Activated naive CD8-positive, alpha-beta T cell treated with anti-CD3 and anti-CD28 coated beads, Interleukin-2, amount 10 ng/mL, durations not matched to agents 7 days and 5 days (primary cell): Measurements from ENCODE around the gene ZNF850. TPM values are rescaled to one million over a fixed set of nuclear protein-coding genes. Genes with fewer than 3 reads are reported as not detected.
"Not testable (repeated sequence)": the region's sequence is repeated elsewhere in the genome, so short reads cannot be mapped to it uniquely, and the experiment has no call there.

Experiments used
- ATAC-seq: fragments of 150-1000 bp; cut with Tn5 transposase; one replicate; pipeline ENCODE4 v1.10.0; 2021; ENCODE audit warnings: low read depth, moderate library complexity
- POLR2A ChIA-PET: fragments of 350-600 bp; sonication (Branson Sonifier 250); formaldehyde crosslinking; loops from one replicate; lab custom pipeline; 2021; ENCODE audit warnings: antibody characterized with exemption; lab: Charles Lee
- DNase-seq: peaks from one replicate; pipeline ENCODE4 v3.0.0; 2021
- H3K27ac Mint-ChIP-seq: one replicate; pipeline ENCODE4 v1.8.0; 2022; ENCODE audit warnings: mild to moderate bottlenecking, mixed read lengths
- H3K27me3 Mint-ChIP-seq: one replicate; pipeline ENCODE4 v1.8.0; 2022; ENCODE audit warnings: mild to moderate bottlenecking, moderate library complexity, mixed read lengths
- H3K36me3 Mint-ChIP-seq: one replicate; pipeline ENCODE4 v1.8.0; 2021; ENCODE audit warnings: mild to moderate bottlenecking, mixed read lengths
- H3K4me1 Mint-ChIP-seq: one replicate; pipeline ENCODE4 v1.8.0; 2021; ENCODE audit warnings: mixed read lengths
- H3K4me3 Mint-ChIP-seq: one replicate; pipeline ENCODE4 v1.8.0; 2022; ENCODE audit warnings: mild to moderate bottlenecking, moderate library complexity, mixed read lengths
- H3K9me3 Mint-ChIP-seq: one replicate; pipeline ENCODE4 v1.8.0; 2021; ENCODE audit warnings: mixed read lengths
- total RNA-seq, 2 experiments: library from RNA; stranded (reverse); gene quantifications; one replicate each; pipeline ENCODE4 v1.2.3, GENCODE V29; 2021

ZNF850 gene
- total RNA-seq, 2 experiments from 2014 or later: 16.9 to 17.6 TPM

DNA sequence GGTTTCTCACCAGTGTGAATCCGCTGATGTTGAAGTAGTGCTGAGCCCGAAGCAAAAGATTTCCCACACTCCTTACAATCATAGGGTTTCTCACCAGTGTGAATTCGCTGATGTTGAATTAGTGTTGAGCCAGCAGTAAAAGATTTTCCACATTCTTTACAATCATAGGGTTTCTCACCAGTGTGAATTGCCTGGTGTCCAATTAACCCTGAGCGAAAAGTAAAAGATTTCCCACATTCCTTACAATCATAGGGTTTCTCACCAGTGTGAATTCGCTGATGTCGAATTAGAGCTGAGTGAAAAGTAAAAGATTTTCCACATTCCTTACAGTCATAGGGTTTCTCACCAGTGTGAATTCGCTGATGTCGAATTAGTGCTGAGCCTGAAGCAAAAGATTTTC lies 23.0 kb downstream of the ZNF850 start:
- ATAC-seq, H3K27ac Mint-ChIP-seq, POLR2A ChIA-PET, DNase-seq, H3K27me3 Mint-ChIP-seq, H3K4me3 Mint-ChIP-seq, H3K4me1 Mint-ChIP-seq: not testable (repeated sequence)
- H3K9me3 Mint-ChIP-seq: peaks cover 41% of the 10 kb centered on the region
- peaks cover 97% of the 10 kb centered on the region for H3K36me3 Mint-ChIP-seq

DNA sequence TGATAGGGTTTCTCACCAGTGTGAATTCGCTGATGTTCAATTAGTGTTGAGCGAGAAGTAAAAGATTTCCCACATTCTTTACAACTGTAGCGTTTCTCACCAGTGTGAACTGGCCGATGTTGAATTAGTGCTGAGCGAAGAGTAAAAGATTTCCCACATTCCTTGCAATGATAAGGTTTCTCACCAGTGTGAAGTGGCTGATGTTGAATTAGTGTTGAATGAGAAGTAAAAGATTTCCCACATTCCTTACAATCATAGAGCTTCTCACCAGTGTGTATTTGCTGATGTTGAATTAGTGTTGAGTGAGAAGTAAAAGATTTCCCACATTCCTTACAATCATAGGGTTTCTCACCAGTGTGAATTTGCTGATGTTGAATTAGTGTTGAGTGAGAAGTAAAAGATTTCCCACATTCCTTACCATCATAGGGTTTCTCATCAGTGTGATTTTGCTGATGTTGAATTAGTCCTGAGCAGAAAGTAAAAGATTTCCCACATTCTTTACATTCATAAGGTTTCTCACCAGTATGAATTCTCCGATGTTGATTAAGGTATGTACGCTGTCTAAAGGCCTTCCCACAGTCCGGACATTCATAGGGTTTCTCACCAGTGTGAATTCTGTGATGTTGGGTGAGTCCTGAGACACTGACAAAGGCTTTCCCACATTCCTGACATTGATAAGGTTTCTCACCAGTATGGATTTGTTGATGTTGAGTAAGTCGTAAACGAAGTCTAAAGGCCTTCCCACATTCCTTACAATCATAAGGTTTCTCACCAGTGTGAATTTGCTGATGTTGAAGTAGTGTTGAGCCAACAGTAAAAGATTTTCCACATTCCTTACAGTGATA lies 24.0 kb downstream of the ZNF850 start:
- no peaks in the 10 kb centered on the region for H3K4me1 Mint-ChIP-seq
- H3K27me3 Mint-ChIP-seq: no peaks in the 10 kb centered on the region
- ATAC-seq (no peak), DNase-seq (no peak)
- POLR2A ChIA-PET: no interaction called here
- no peak overlapping the region for H3K4me3 Mint-ChIP-seq
- H3K36me3 Mint-ChIP-seq: peaks cover 93% of the 10 kb centered on the region
- H3K9me3 Mint-ChIP-seq: peaks cover 41% of the 10 kb centered on the region
- no peak overlapping the region for H3K27ac Mint-ChIP-seq

DNA sequence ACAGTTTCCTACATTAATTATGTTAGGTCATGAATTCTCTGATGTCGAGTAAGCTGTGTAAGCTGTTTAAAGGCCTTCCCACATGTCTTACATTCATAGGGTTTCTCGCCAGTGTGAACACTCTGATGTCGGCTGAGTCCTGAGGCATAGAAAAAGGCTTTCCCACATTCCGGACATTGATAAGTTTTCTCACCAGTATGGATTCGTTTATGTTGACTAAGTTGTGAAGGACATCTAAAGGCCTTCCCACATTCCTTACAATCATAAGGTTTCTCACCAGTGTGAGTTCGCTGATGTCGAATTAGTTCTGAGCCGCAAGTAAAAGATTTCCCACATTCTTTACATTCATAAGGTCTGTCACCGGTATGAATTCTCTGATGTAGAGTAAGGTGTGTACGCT lies 24.9 kb downstream of the ZNF850 start:
- Mint-ChIP-seq H3K36me3 (peaks cover 94% of the 10 kb centered on the region), H3K27me3 (no peaks in the 10 kb centered on the region), H3K4me1 (no peaks in the 10 kb centered on the region), H3K27ac (no peak overlapping the region), H3K4me3 (no peak overlapping the region), H3K9me3 (peaks cover 41% of the 10 kb centered on the region)
- ATAC-seq: no peak
- POLR2A ChIA-PET: no interaction called here
- DNase-seq: no peak

DNA sequence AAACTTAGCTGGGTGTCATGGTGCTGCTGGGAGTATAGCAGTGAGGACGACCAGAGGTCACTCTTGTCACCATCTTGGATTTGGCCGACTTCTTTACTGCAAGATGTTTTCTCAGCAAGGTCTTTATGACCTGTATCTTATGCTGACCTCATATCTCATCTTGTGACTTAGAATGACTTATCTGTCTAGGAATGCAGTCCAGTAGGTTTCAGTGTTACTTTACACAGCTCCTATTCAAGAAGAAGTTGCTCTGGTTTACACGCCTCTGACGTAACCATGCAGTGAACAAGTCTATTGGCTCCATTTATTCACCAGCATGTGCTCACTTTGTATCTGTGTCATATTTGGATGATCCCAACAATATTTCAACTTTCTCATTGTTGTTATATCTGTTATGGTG lies 26.7 kb downstream of the ZNF850 start:
- Mint-ChIP-seq H3K27me3 (no peaks in the 10 kb centered on the region), H3K4me1 (no peaks in the 10 kb centered on the region), H3K27ac (no peak overlapping the region), H3K4me3 (no peak overlapping the region), H3K9me3 (peaks cover 36% of the 10 kb centered on the region), H3K36me3 (peaks cover 80% of the 10 kb centered on the region)
- DNase-seq (no peak), ATAC-seq (no peak)
- POLR2A ChIA-PET: no interaction called here

DNA sequence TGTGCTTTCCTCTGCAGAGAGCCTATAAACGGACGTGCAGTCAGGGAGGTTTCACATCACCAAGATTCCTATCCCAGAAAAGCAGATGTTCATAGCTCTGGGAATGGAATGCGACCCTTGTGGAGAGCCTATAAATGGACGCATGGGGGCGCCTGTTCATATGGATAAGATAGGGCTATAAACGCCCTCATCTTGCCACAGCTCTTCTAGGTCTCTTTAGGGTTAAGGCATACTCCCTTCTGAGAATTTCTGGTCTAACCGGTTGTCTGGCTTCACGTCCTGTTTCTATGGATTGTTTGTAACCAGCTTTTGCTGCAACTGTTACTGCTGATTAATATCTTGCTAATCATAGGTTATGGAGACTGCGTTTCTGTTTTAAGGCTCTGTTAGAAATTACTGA lies 36.4 kb downstream of the ZNF850 start:
- H3K27me3 Mint-ChIP-seq, H3K27ac Mint-ChIP-seq, H3K4me1 Mint-ChIP-seq, ATAC-seq, POLR2A ChIA-PET, DNase-seq, H3K4me3 Mint-ChIP-seq: not testable (repeated sequence)
- H3K36me3 Mint-ChIP-seq: peaks cover 52% of the 10 kb centered on the region
- peaks cover 48% of the 10 kb centered on the region for H3K9me3 Mint-ChIP-seq

DNA sequence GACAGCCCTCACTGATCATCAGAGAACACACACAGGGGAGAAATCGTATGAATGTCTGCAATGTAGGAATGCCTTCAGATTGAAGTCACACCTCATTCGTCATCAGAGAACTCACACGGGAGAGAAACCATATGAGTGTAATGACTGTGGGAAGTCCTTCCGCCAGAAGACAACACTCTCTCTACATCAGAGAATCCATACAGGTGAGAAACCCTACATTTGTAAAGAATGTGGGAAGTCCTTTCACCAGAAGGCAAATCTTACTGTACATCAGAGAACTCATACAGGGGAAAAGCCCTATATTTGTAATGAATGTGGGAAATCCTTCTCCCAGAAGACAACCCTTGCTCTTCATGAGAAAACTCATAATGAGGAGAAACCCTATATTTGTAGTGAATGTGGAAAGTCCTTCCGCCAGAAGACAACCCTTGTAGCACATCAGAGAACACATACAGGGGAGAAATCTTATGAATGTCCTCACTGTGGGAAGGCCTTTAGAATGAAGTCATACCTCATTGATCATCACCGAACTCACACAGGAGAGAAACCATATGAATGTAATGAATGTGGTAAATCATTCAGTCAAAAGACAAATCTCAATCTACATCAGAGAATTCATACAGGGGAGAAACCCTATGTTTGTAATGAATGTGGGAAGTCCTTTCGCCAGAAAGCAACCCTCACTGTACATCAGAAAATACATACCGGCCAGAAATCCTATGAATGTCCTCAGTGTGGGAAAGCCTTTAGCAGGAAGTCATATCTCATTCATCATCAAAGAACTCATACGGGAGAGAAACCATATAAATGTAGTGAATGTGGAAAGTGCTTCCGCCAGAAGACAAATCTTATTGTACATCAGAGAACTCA lies 52.7 kb downstream of the ZNF850 start:
- H3K27ac Mint-ChIP-seq: no peak overlapping the region
- no peaks in the 10 kb centered on the region for H3K4me1 Mint-ChIP-seq
- DNase-seq: no peak
- H3K9me3 Mint-ChIP-seq: peaks cover 37% of the 10 kb centered on the region
- peaks cover 61% of the 10 kb centered on the region for H3K36me3 Mint-ChIP-seq
- H3K27me3 Mint-ChIP-seq: no peaks in the 10 kb centered on the region
- no peak overlapping the region for H3K4me3 Mint-ChIP-seq
- ATAC-seq: no peak
- POLR2A ChIA-PET: no interaction called here

DNA sequence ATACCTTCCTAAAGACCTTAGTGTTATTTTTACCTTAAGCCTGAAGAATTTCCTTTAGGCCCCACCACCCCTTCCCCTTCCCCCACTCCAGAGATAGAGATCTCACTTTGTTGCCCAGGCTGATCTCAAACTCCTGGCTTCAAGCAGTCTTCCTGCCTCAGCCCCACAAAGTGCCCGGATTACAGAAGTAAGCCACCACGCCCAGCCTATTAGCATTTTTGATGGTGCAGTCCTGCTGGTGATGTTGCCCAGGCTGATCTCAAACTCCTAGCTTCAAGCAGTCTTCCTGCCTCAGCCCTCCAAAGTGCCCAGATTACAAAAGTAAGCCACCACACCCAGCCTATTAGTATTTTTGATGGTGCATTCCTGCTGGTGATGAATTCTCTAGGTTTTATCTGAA lies 63.2 kb downstream of the ZNF850 start:
- DNase-seq (no peak), ATAC-seq (no peak)
- Mint-ChIP-seq H3K4me1 (no peaks in the 10 kb centered on the region), H3K9me3 (peaks cover 38% of the 10 kb centered on the region), H3K27me3 (no peaks in the 10 kb centered on the region), H3K27ac (no peak overlapping the region), H3K4me3 (no peak overlapping the region), H3K36me3 (peaks cover 93% of the 10 kb centered on the region)
- POLR2A ChIA-PET: no interaction called here

DNA sequence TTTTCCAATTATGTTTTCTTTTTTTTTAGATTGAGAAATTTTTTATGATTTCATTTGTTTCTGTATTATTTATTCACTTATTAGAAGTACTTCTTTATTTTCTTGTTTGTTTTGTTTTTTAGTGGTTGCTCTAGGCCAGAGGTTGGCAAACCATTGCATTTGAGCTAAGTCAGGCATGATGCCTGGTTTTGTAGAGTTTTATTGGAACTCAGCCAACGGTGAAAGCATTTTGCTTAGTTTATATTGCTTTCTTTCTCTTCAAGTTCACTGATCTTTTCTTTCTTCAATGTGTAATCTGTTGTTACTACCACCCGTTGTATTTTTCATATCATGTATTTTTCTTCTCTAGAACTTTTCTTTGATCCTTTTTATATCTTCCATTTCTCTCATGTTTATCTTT lies 65.5 kb downstream of the ZNF850 start:
- POLR2A ChIA-PET: interaction anchor here (0.7 kb wide), 1 partner anchor 218 kb away, joined by 4 read pairs; the partner anchor contains the start of gene ZNF566
- no peaks in the 10 kb centered on the region for H3K4me1 Mint-ChIP-seq
- no peak overlapping the region for H3K4me3 Mint-ChIP-seq
- no peak for DNase-seq
- H3K9me3 Mint-ChIP-seq: peaks cover 35% of the 10 kb centered on the region
- H3K27me3 Mint-ChIP-seq: no peaks in the 10 kb centered on the region
- no peak for ATAC-seq
- no peak overlapping the region for H3K27ac Mint-ChIP-seq
- peaks cover 83% of the 10 kb centered on the region for H3K36me3 Mint-ChIP-seq

DNA sequence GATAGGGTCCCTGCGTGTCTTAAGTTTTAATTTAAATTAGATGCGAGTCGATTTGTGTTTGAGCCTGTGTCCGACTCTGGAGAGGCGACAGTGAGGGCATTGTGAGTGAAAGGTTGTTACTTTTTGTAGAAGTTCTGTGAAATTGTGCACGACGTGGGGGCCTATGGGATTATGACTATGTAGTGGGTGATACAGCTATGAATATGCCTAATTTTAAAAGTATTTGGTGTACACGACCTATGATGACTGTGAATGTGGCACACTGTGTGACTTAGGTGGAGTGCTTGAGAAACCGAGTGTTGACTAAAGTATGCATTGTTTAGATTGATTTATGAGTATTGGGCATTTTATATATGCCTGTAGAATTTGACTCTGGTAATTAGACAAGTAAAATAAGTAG lies 84.5 kb downstream of the ZNF850 start:
- Mint-ChIP-seq H3K27ac (peak overlapping the region; percentile 94), H3K9me3 (peaks cover 17% of the 10 kb centered on the region), H3K4me3 (peak overlapping the region; percentile 99), H3K27me3 (no peaks in the 10 kb centered on the region), H3K4me1 (peaks cover 20% of the 10 kb centered on the region), H3K36me3 (peaks cover 64% of the 10 kb centered on the region)
- POLR2A ChIA-PET: interaction anchor here (0.6 to 2.3 kb wide), 5 partner anchors 22 to 198 kb away, joined by 3 to 10 read pairs (median 4); partner anchors contain the start of genes ZNF345, ZNF382, ZNF461 and ZNF566
- ATAC-seq (no peak), DNase-seq (no peak)

DNA sequence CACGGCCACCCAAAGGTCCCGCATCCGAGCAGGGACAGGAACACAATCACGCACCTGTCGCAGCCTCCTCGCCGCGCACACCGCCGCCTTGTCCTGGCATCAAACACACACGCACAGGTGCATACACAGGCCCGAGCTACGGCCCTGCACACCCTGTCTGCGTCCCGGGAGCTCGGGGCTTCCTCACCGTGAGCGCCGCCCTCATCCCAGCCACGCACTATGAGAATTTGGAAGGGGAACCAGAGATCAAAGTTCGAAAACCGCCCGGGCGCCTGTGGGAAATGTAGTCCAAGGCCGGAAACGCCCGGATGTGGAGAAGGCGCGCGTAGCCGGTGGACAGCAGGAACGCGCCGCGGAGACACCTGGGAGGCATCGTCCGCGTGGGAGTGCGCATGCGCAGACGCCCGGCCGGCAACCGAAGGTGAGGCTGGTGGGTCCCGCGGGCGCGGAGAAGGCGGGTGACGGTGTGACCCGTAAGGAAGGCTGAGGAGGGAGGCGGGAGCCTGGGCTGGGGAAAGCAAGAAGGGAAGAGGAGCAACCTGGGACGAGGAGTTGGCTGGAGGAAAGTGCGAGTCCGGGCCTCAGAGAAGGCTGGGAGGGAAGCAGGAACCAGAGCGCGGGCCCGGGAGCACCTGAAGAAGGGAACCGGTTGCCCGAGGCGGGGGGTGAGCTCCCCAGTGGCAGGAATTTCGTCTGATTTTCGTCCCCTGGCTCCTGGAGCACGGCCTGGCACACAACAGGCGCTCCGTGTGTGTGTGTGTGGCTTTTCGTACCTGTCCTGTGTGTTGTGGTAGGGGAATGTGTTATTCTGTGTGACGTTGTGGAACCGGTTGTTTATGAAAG lies 85.2 kb downstream of the ZNF850 start, which contains the start of gene ZNF567:
ZNF567 (plus strand) TSS at position 399 of the 843 bp plus-strand sequence. CDS start 7,256 bp downstream, outside the sequence.
- ATAC-seq: peak; percentile 90
- Mint-ChIP-seq H3K4me3 (peak within 1 kb of the TSS; percentile 99), H3K36me3 (peaks cover 61% of the 10 kb centered on the region), H3K4me1 (peaks cover 20% of the 10 kb centered on the region), H3K9me3 (peaks cover 19% of the 10 kb centered on the region), H3K27ac (peak within 1 kb of the TSS; percentile 94), H3K27me3 (no peaks in the 10 kb centered on the region)
- peak; percentile 98 for DNase-seq
- POLR2A ChIA-PET: interaction anchor here (0.7 to 2.3 kb wide), 6 partner anchors 21 to 473 kb away, joined by 3 to 10 read pairs (median 4); partner anchors contain the start of genes ZNF146, ZNF345, ZNF382 and ZNF461

DNA sequence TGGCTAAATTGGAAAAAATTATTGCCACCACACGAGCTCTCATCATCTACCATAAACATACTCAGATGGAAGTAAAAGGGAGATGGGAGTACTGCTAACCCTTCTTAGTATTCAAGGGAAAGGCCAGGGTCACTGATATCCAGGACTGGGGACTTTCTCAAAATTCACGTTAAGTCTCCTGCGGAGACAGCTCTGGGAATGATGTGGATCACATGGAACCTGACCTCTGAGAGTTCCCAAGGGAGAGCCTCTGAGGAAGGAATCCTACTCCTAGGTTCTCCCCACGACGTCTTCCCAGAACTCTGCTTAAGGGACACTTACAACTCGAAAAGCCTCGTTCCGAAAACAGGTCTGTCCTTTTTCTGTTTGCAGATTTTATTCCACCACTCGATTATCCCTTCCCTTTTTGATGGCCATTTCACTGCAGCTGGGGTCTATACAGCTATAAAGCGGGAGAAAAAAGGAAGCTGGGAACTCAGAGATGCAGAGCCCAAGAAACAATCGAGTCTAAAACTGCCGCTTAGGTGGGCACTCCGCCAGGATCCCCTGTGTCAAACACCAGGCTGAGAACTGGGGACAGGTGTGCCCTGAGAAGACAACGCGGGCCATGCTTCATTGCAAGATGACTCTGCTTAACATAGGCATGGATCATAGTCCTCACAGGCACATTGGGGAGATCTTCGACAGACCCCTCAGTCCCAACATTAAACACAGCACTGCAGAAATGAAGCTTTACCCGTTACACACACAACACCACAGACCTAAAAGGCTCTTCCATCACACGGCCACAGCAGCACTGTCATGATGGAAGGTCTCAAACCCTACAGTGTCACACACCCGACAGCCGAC lies 86.0 kb downstream of the ZNF850 start:
- peaks cover 60% of the 10 kb centered on the region for H3K36me3 Mint-ChIP-seq

DNA sequence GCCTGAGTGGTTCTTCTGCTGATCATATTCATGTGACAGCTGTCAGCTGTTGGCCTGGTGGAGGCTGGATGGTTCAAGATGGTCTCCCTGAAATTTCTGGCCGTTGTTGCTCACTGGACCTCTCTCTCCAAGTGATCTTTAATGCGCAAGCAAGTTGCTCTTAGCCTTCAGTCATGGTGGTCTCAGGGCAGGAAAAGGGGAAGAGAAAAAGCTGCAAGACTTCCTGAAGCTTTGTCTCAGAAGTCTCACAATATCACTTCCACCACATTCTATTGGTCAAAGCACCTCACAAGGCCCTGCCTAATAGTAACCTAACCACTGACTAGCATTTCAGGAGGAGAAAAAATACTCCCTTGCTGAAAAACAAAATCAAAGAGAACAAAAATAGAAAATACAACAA lies 86.8 kb downstream of the ZNF850 start:
- POLR2A ChIA-PET: interaction anchor here (0.6 to 1.6 kb wide), 4 partner anchors 19 to 183 kb away, joined by 3 to 5 read pairs (median 3); partner anchors contain the start of genes ZNF382, ZNF461 and ZNF850
- peaks cover 17% of the 10 kb centered on the region for H3K9me3 Mint-ChIP-seq
- peak overlapping the region; percentile 99 for H3K4me3 Mint-ChIP-seq
- H3K27ac Mint-ChIP-seq: no peak overlapping the region
- H3K27me3 Mint-ChIP-seq: no peaks in the 10 kb centered on the region
- no peak for ATAC-seq
- H3K4me1 Mint-ChIP-seq: peaks cover 22% of the 10 kb centered on the region
- DNase-seq: no peak
- peaks cover 60% of the 10 kb centered on the region for H3K36me3 Mint-ChIP-seq

More for the DNA sequence above, 86.0 kb downstream of the ZNF850 start:
- ATAC-seq (no peak), DNase-seq (no peak)
- H3K9me3 Mint-ChIP-seq: peaks cover 17% of the 10 kb centered on the region
- no peaks in the 10 kb centered on the region for H3K27me3 Mint-ChIP-seq
- peaks cover 22% of the 10 kb centered on the region for H3K4me1 Mint-ChIP-seq
- peak overlapping the region; percentile 99 for H3K4me3 Mint-ChIP-seq
- POLR2A ChIA-PET: interaction anchor here (0.7 to 2.3 kb wide), 5 partner anchors 20 to 472 kb away, joined by 3 to 10 read pairs (median 5); partner anchors contain the start of genes ZNF146, ZNF345, ZNF382 and ZNF461
- H3K27ac Mint-ChIP-seq: peak overlapping the region; percentile 94
